GM19240 (cell line): ENCODE measurements around the gene ELAPOR2.
"Not testable (repeated sequence)": the region's sequence is repeated elsewhere in the genome, so short reads cannot be mapped to it uniquely, and the experiment has no call there.

Source experiments
- DNase-seq: peaks from one replicate; pipeline ENCODE4 v3.0.0; 2011; ENCODE audit warnings: low spot score; ENCODE audit not compliant: insufficient read length

ELAPOR2 gene

GRCh38 chr7:87059525-87060287, at the start of gene ELAPOR2:
TSS of gene ELAPOR2 (minus strand) at chr7:87059654. CDS start at chr7:87059513, 141 bp downstream.
- DNase-seq, result peak; percentile 57

GRCh38 chr7:87107949-87108776, 48.7 kb upstream of the ELAPOR2 start:
- no peak for DNase-seq

GRCh38 chr7:87106974-87107612, 47.6 kb upstream of the ELAPOR2 start:
- DNase-seq, result no peak

GRCh38 chr7:87105401-87105800, 45.9 kb upstream of the ELAPOR2 start:
- no peak for DNase-seq

GRCh38 chr7:87100326-87100725, 40.9 kb upstream of the ELAPOR2 start:
- no peak for DNase-seq

GRCh38 chr7:87097375-87097774, 37.9 kb upstream of the ELAPOR2 start:
- not testable (repeated sequence) for DNase-seq

GRCh38 chr7:87094322-87094721, 34.9 kb upstream of the ELAPOR2 start:
- DNase-seq, result no peak

GRCh38 chr7:87092568-87093091, 33.2 kb upstream of the ELAPOR2 start:
- DNase-seq, result no peak

- DNase-seq, result no peak
These were observed 32.1 kb upstream of the ELAPOR2 start for GRCh38 chr7:87091487-87092066.

- no peak for DNase-seq
These were observed 24.5 kb upstream of the ELAPOR2 start for GRCh38 chr7:87083865-87084519.

- no peak for DNase-seq
These were observed 23.2 kb upstream of the ELAPOR2 start for GRCh38 chr7:87082675-87083074.

- DNase-seq, result no peak
These were observed 16.4 kb upstream of the ELAPOR2 start for GRCh38 chr7:87075671-87076404.

GRCh38 chr7:87067788-87068187, 8.3 kb upstream of the ELAPOR2 start:
- DNase-seq, result no peak

GRCh38 chr7:87060288-87060537, 759 bp upstream of the ELAPOR2 start:
- no peak for DNase-seq

GRCh38 chr7:87058744-87059524, 520 bp downstream of the ELAPOR2 start:
- DNase-seq, result no peak

GRCh38 chr7:87057210-87057609, 2.2 kb downstream of the ELAPOR2 start:
- DNase-seq, result no peak

- DNase-seq, result no peak
These were observed 3.1 kb downstream of the ELAPOR2 start for GRCh38 chr7:87056346-87056745.

- DNase-seq, result no peak
These were observed 10.6 kb downstream of the ELAPOR2 start for GRCh38 chr7:87048839-87049238.

- DNase-seq, result no peak
These were observed 13.0 kb downstream of the ELAPOR2 start for GRCh38 chr7:87046456-87046855.

GRCh38 chr7:87044713-87045112, 14.7 kb downstream of the ELAPOR2 start:
- not testable (repeated sequence) for DNase-seq
